ENCODE measurements around the gene PADI6. TPM values are rescaled to one million over a fixed set of nuclear protein-coding genes. Genes with fewer than 3 reads are reported as not detected.

The PADI6 gene
- total and polyA plus RNA-seq, 9 of the 15 experiments (the other 6 are each of a cell fraction or from before 2014, with no cell fraction given): not detected

GRCh38 chr1:17359031-17359430, 13.0 kb upstream of the PADI6 start:
- H3K27ac ChIP-seq (ENCODE audit: extremely low read depth, low read depth, low read length): peak overlapping the region; percentile 62; the same call in 1 of the 3 replicates
- no peak overlapping the region for H3K4me2 ChIP-seq (ENCODE audit: insufficient read depth, low read length)
- BruUV-seq (replicated peaks): no TSS peak
- in situ Hi-C loops (cut with MboI): no loop called here
- no peaks in the 10 kb centered on the region for H4K20me1 ChIP-seq (replicated peaks; ENCODE audit: control insufficient read depth, insufficient read depth, low read length)
- no peaks in the 10 kb centered on the region for H3K36me3 ChIP-seq (ENCODE audit: control insufficient read depth, insufficient read depth, low read length)
- CTCF ChIA-PET (ENCODE audit: low intra/inter-chr PET ratio): no interaction called here
- H3K79me2 ChIP-seq (ENCODE audit: control insufficient read depth, insufficient read depth, low read length): no peaks in the 10 kb centered on the region
- H3K9me3 ChIP-seq (replicated peaks; ENCODE audit: control insufficient read depth, insufficient read depth, low read depth, low read length): no peaks in the 10 kb centered on the region
- intact Hi-C loops (cut with micrococcal nuclease): no loop called here
- TF ChIP-seq ZBTB7A (IDR thresholded peaks at IDR 0.05; ENCODE audit: borderline replicate concordance, control insufficient read depth, low read depth, low read length) (peak; percentile 28; the same call in 1 of the 2 replicates), ZBTB33 (CRISPR knock-in tag; IDR thresholded peaks at IDR 0.05) (0 out of 2 replicates have a peak, but pooled peaks have one; percentile 34), MLLT1 (IDR thresholded peaks at IDR 0.05) (peak in 1 of 2 experiments; percentile 29; a peak in 1 of 4 replicates), ELK3 (CRISPR knock-in tag; IDR thresholded peaks at IDR 0.05) (no peak)
- DNase-seq (ENCODE audit: extremely low read depth in 1 of 4, low spot score in 3 of 4) (peak; percentile 21 to 50 (median 44)), ATAC-seq (peak; percentile 68), FAIRE-seq (no peak)
- H3K9me1 ChIP-seq (ENCODE audit: control insufficient read depth, insufficient read depth, low read length): no peaks in the 10 kb centered on the region
- POLR2A ChIA-PET: interaction anchor here (0.6 to 1.0 kb wide), 2 partner anchors 10 to 47 kb away, joined by 3 read pairs; no protein-coding TSS in a partner anchor
- peak overlapping the region; percentile 20 to 47; a peak in 1 of 4 replicates for H3K9ac ChIP-seq (ENCODE audit: insufficient read depth in 1 of 2, low read depth in 2 of 2, low read length in 2 of 2)
- 53% methylated on average over 9 of the region's 11 CpGs for WGBS (ENCODE audit: insufficient coverage, low coverage, missing lambda C conversion rate)
- H3K27me3 ChIP-seq (ENCODE audit: control insufficient read depth in 2 of 2, insufficient read depth in 2 of 2, low read length in 2 of 2): peaks cover 2 to 25% of the 10 kb centered on the region in 2 experiments; a peak in 3 of 5 replicates
- peaks cover 16 to 20% of the 10 kb centered on the region in 2 experiments; a peak in 4 of 5 replicates for H3K4me1 ChIP-seq (replicated peaks in 1 of 2; ENCODE audit: control insufficient read depth in 2 of 2, insufficient read depth in 2 of 2, low read length in 2 of 2)
- H2AFZ ChIP-seq (ENCODE audit: low read depth, low read length): peak overlapping the region; percentile 78
- no peak overlapping the region for H3K4me3 ChIP-seq
